ENCODE data around the gene DDX10.

DDX10 gene

GRCh38 chr11:108966978-108967377 lies 302.1 kb downstream of the DDX10 start:
- no peak overlapping the region for H4K5ac ChIP-seq (ENCODE audit: low read length)
- H3K79me2 ChIP-seq (ENCODE audit: control insufficient read depth, insufficient read depth, low read length): no peaks in the 10 kb centered on the region
- no peak overlapping the region for H3K23ac ChIP-seq (ENCODE audit: low read length)
- H4K8ac ChIP-seq (ENCODE audit: low read depth, low read length): no peak overlapping the region
- H3K27me3 ChIP-seq (ENCODE audit: insufficient read depth, low read length, poor library complexity): no peaks in the 10 kb centered on the region
- H3K27ac ChIP-seq (ENCODE audit: low read depth, low read length): no peak overlapping the region
- H3K18ac ChIP-seq (ENCODE audit: low read length): peak overlapping the region; percentile 61
- no peak overlapping the region for H3K9ac ChIP-seq (ENCODE audit: low read length)
- no peak overlapping the region for H3K4me3 ChIP-seq (ENCODE audit: low read length)
- peak; percentile 34 for DNase-seq
- H3K4me2 ChIP-seq (ENCODE audit: low read length): no peak overlapping the region
- H3K36me3 ChIP-seq (ENCODE audit: control insufficient read depth, insufficient read depth, low read length): no peaks in the 10 kb centered on the region
- H2BK120ac ChIP-seq (ENCODE audit: low read depth, low read length): no peak overlapping the region
- H3K4ac ChIP-seq (ENCODE audit: low read depth, low read length): peak overlapping the region; percentile 48
- H3K56ac ChIP-seq (ENCODE audit: low read length): peak overlapping the region; percentile 30
- H3K79me1 ChIP-seq (ENCODE audit: low read length): no peaks in the 10 kb centered on the region
- no peak overlapping the region for H2BK5ac ChIP-seq (ENCODE audit: low read length)
- no peak overlapping the region for H2BK15ac ChIP-seq (replicated peaks; ENCODE audit: low read depth)
- no CpG with 5 or more reads among the region's 3 CpGs for WGBS (ENCODE audit: extremely low coverage, insufficient coverage, low lambda C conversion rate)
- H2AK5ac ChIP-seq (ENCODE audit: low read length): peak overlapping the region; percentile 83
- peaks cover 2% of the 10 kb centered on the region for H3K4me1 ChIP-seq (ENCODE audit: control insufficient read depth, low read depth, low read length)

DNA sequence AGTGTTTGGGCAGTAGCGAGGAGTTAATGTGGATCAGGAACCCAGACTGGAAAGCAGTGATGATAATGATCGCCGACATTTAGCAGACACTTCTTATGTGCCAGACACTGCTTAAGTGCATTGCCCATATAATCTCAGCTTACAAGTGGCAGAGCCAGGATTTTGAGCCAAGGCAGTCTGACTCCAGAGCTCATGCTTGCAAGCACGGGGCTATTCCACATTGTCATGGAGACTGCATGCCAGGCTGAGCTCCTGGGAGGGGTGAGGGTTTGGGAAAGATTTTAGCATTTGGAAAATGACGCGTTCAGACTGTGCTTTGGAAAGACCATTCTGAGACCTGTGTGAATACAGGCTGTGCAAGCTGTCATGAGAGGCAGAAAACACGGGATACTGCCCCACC lies 302.7 kb downstream of the DDX10 start:
- Histone ChIP-seq H3K79me1 (ENCODE audit: low read length) (no peaks in the 10 kb centered on the region), H3K27me3 (ENCODE audit: insufficient read depth, low read length, poor library complexity) (no peaks in the 10 kb centered on the region), H3K79me2 (ENCODE audit: control insufficient read depth, insufficient read depth, low read length) (no peaks in the 10 kb centered on the region), H3K56ac (ENCODE audit: low read length) (no peak overlapping the region), H4K8ac (ENCODE audit: low read depth, low read length) (no peak overlapping the region), H2BK120ac (ENCODE audit: low read depth, low read length) (no peak overlapping the region), H2BK5ac (ENCODE audit: low read length) (no peak overlapping the region), H3K27ac (ENCODE audit: low read depth, low read length) (no peak overlapping the region), H2BK15ac (replicated peaks; ENCODE audit: low read depth) (no peak overlapping the region), H3K4me3 (ENCODE audit: low read length) (no peak overlapping the region), H4K5ac (ENCODE audit: low read length) (no peak overlapping the region), H3K23ac (ENCODE audit: low read length) (no peak overlapping the region), H3K4me2 (ENCODE audit: low read length) (no peak overlapping the region), H3K9ac (ENCODE audit: low read length) (no peak overlapping the region), H2AK5ac (ENCODE audit: low read length) (peak overlapping the region; percentile 35), H3K36me3 (ENCODE audit: control insufficient read depth, insufficient read depth, low read length) (no peaks in the 10 kb centered on the region), H3K4ac (ENCODE audit: low read depth, low read length) (no peak overlapping the region), H3K18ac (ENCODE audit: low read length) (no peak overlapping the region), H3K4me1 (ENCODE audit: control insufficient read depth, low read depth, low read length) (peaks cover 2% of the 10 kb centered on the region)
- WGBS (ENCODE audit: extremely low coverage, insufficient coverage, low lambda C conversion rate): no CpG with 5 or more reads among the region's 7 CpGs
- peak; percentile 36 for DNase-seq

DNA sequence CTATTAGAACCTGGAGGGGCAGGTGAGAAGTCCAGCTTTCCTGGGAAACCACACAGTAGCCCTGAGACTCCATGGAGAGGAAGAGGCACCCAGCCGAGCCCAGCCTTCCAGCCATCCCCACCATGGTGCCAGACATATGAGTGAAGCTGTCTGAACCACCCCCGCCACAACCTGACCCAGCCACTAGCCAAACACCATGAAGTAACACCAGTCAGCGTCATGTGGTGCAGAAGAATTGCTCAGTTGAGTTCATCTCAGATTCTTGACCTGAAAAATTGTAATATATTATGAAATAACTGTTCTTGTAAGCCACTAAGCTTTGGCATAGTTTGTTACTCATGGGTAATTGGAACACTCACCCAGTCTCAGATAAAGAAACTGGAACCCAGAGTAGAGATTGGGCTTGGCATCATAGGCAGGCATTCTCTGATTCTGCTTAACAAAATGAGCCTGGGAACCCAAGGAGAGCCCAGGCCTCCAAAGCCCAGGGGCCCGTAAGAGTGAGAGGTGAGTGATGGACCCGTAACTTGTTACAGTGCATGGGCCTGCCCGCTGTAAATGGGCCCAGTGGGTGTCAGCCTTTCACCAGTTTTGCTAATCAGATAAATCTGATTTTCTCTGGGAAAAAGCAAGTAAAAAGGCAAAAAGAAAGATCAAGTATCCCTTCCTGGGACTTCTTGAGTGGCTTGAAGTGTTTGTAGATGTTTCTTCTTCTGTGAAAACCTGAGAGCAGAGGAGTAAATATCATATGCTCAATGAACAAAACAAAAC lies 305.5 kb downstream of the DDX10 start:
- Histone ChIP-seq H3K27ac (ENCODE audit: low read depth, low read length) (no peak overlapping the region), H3K56ac (ENCODE audit: low read length) (no peak overlapping the region), H4K8ac (ENCODE audit: low read depth, low read length) (no peak overlapping the region), H2AK5ac (ENCODE audit: low read length) (no peak overlapping the region), H3K79me1 (ENCODE audit: low read length) (no peaks in the 10 kb centered on the region), H3K79me2 (ENCODE audit: control insufficient read depth, insufficient read depth, low read length) (no peaks in the 10 kb centered on the region), H2BK120ac (ENCODE audit: low read depth, low read length) (no peak overlapping the region), H3K4me2 (ENCODE audit: low read length) (no peak overlapping the region), H2BK15ac (replicated peaks; ENCODE audit: low read depth) (no peak overlapping the region), H3K9ac (ENCODE audit: low read length) (no peak overlapping the region), H3K4me1 (ENCODE audit: control insufficient read depth, low read depth, low read length) (peaks cover 2% of the 10 kb centered on the region), H2BK5ac (ENCODE audit: low read length) (no peak overlapping the region), H3K4me3 (ENCODE audit: low read length) (no peak overlapping the region), H3K18ac (ENCODE audit: low read length) (no peak overlapping the region), H3K23ac (ENCODE audit: low read length) (no peak overlapping the region), H3K36me3 (ENCODE audit: control insufficient read depth, insufficient read depth, low read length) (no peaks in the 10 kb centered on the region), H4K5ac (ENCODE audit: low read length) (no peak overlapping the region), H3K27me3 (ENCODE audit: insufficient read depth, low read length, poor library complexity) (no peaks in the 10 kb centered on the region), H3K4ac (ENCODE audit: low read depth, low read length) (no peak overlapping the region)
- WGBS (ENCODE audit: extremely low coverage, insufficient coverage, low lambda C conversion rate): no CpG with 5 or more reads among the region's 6 CpGs
- DNase-seq: peak; percentile 23

DNA sequence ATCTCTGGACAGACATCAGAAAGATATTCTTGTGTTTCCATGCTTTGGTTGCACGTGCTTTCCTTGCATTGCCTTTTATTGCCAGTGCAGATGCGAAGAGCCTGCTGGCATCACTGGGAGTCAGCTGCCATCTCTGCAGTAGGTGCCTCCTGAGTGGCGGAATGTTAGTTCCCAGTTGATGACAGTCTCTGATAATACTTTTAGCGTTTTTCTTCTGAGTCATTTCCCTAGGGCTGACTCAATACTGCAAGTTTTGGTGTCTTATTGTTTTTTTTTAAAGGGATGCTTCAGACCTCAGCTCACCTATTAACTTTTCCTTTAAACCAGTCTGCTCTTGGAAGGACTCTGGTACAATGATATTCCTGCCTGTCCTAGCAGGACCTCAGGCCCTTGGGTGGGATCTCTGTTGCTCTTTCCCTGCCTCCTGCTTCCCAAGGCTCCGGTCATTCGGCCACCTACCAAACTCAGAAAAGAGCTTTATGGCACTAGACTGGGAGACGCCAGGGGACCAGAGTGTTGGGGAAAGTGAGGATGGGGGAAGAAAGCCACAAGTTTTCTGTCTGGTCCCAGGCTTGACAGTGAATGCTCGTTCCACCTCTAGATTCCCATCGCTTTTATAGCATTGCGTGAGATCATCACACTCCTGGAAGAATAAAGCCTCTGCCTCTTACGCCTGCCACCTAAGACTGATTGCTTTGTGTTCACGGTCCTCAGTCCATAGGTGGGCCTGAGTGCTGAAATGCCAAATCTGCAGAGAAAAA lies 308.7 kb downstream of the DDX10 start:
- Histone ChIP-seq H3K9ac (ENCODE audit: low read length) (no peak overlapping the region), H3K4me2 (ENCODE audit: low read length) (no peak overlapping the region), H3K27me3 (ENCODE audit: insufficient read depth, low read length, poor library complexity) (no peaks in the 10 kb centered on the region), H2AK5ac (ENCODE audit: low read length) (no peak overlapping the region), H3K56ac (ENCODE audit: low read length) (no peak overlapping the region), H3K4me3 (ENCODE audit: low read length) (no peak overlapping the region), H3K27ac (ENCODE audit: low read depth, low read length) (no peak overlapping the region), H4K8ac (ENCODE audit: low read depth, low read length) (no peak overlapping the region), H2BK5ac (ENCODE audit: low read length) (no peak overlapping the region), H3K36me3 (ENCODE audit: control insufficient read depth, insufficient read depth, low read length) (no peaks in the 10 kb centered on the region), H3K23ac (ENCODE audit: low read length) (no peak overlapping the region), H3K18ac (ENCODE audit: low read length) (peak overlapping the region; percentile 62), H3K79me1 (ENCODE audit: low read length) (no peaks in the 10 kb centered on the region), H3K79me2 (ENCODE audit: control insufficient read depth, insufficient read depth, low read length) (no peaks in the 10 kb centered on the region), H2BK120ac (ENCODE audit: low read depth, low read length) (no peak overlapping the region), H2BK15ac (replicated peaks; ENCODE audit: low read depth) (no peak overlapping the region), H4K5ac (ENCODE audit: low read length) (no peak overlapping the region), H3K4me1 (ENCODE audit: control insufficient read depth, low read depth, low read length) (no peaks in the 10 kb centered on the region), H3K4ac (ENCODE audit: low read depth, low read length) (peak overlapping the region; percentile 78)
- peak; percentile 81 for DNase-seq
- WGBS (ENCODE audit: extremely low coverage, insufficient coverage, low lambda C conversion rate): no CpG with 5 or more reads among the region's 12 CpGs

- Histone ChIP-seq H3K9ac (ENCODE audit: low read length) (no peak overlapping the region), H3K79me2 (ENCODE audit: control insufficient read depth, insufficient read depth, low read length) (no peaks in the 10 kb centered on the region), H3K27ac (ENCODE audit: low read depth, low read length) (no peak overlapping the region), H3K79me1 (ENCODE audit: low read length) (no peaks in the 10 kb centered on the region), H3K56ac (ENCODE audit: low read length) (no peak overlapping the region), H4K5ac (ENCODE audit: low read length) (no peak overlapping the region), H3K4me2 (ENCODE audit: low read length) (no peak overlapping the region), H3K4me3 (ENCODE audit: low read length) (no peak overlapping the region), H2BK5ac (ENCODE audit: low read length) (no peak overlapping the region), H2BK15ac (replicated peaks; ENCODE audit: low read depth) (no peak overlapping the region), H2AK5ac (ENCODE audit: low read length) (no peak overlapping the region), H3K18ac (ENCODE audit: low read length) (no peak overlapping the region), H3K4me1 (ENCODE audit: control insufficient read depth, low read depth, low read length) (no peaks in the 10 kb centered on the region), H3K23ac (ENCODE audit: low read length) (no peak overlapping the region), H3K27me3 (ENCODE audit: insufficient read depth, low read length, poor library complexity) (no peaks in the 10 kb centered on the region), H3K4ac (ENCODE audit: low read depth, low read length) (no peak overlapping the region), H3K36me3 (ENCODE audit: control insufficient read depth, insufficient read depth, low read length) (no peaks in the 10 kb centered on the region), H4K8ac (ENCODE audit: low read depth, low read length) (no peak overlapping the region), H2BK120ac (ENCODE audit: low read depth, low read length) (no peak overlapping the region)
- DNase-seq: no peak
- no CpG with 5 or more reads among the region's 2 CpGs for WGBS (ENCODE audit: extremely low coverage, insufficient coverage, low lambda C conversion rate)
Measured at GRCh38 chr11:108975026-108975425, 310.2 kb downstream of the DDX10 start.

Measured in mesendoderm (in vitro differentiated cells).